Muscle of leg (tissue), 11 donors: Measurements from ENCODE around the gene TNRC18. TPM values are rescaled to one million over a fixed set of nuclear protein-coding genes. Genes with fewer than 3 reads are reported as not detected.
"Not testable (repeated sequence)": the region's sequence is repeated elsewhere in the genome, so short reads cannot be mapped to it uniquely, and the experiment has no call there.

Experiments used
- DNase-seq: peaks from one replicate; pipeline ENCODE4 v3.0.0; 2013
- H3K27ac ChIP-seq: one replicate; pipeline ENCODE4 v1.5.1; 2013; ENCODE audit warnings: mild to moderate bottlenecking, low read length, control low read depth
- H3K27me3 ChIP-seq: one replicate; pipeline ENCODE4 v1.6.1; 2013; ENCODE audit warnings: low read length; ENCODE audit not compliant: control insufficient read depth, insufficient read depth
- H3K36me3 ChIP-seq: one replicate; pipeline ENCODE4 v1.6.1; 2013; ENCODE audit warnings: low read length; ENCODE audit not compliant: control insufficient read depth, insufficient read depth
- H3K4me1 ChIP-seq: one replicate; pipeline ENCODE4 v1.6.1; 2013; ENCODE audit warnings: low read length; ENCODE audit not compliant: control insufficient read depth, insufficient read depth
- H3K4me3 ChIP-seq: one replicate; pipeline ENCODE4 v1.5.1; 2013; ENCODE audit warnings: low read length, control low read depth
- H3K9me3 ChIP-seq: replicated peaks from 2 replicates; pipeline ENCODE4 v1.6.1; 2013; ENCODE audit warnings: low read depth, low read length; ENCODE audit not compliant: control insufficient read depth
- WGBS: methylation state at CpG from one replicate; pipeline ENCODE4 v1.1.5; 2013; ENCODE audit warnings: missing lambda C conversion rate; ENCODE audit not compliant: insufficient coverage; 5-methylcytosine and 5-hydroxymethylcytosine counted together
- polyA plus RNA-seq, 8 donors: library from polyadenylated mRNA; unstranded; fragments of 120-200 nt; gene quantifications; one replicate each; pipeline versions ENCODE4 v1.2.1 to v1.2.3, GENCODE V29; 2013; ENCODE audit warnings: inconsistent platforms in 1 of 8, low replicate concordance in 1 of 8; ENCODE audit not compliant: insufficient read length in 8 of 8, insufficient read depth in 1 of 8
- total RNA-seq: library from RNA; stranded (reverse); fragments of 120-200 nt; gene quantifications from one replicate; pipeline ENCODE4 v1.2.4, GENCODE V29; 2013

Gene TNRC18
- total and polyA plus RNA-seq, 9 donors = 18.3 to 81.3 (median 56.6) TPM

GRCh38 chr7:5294169-5294987, 129.3 kb downstream of the TNRC18 start:
- no peak overlapping the region for H3K27ac ChIP-seq
- no peaks in the 10 kb centered on the region for H3K4me1 ChIP-seq
- peaks cover 5% of the 10 kb centered on the region for H3K27me3 ChIP-seq
- no peak overlapping the region for H3K4me3 ChIP-seq
- WGBS = 67% methylated on average over 10 of the region's 14 CpGs
- peaks cover 6% of the 10 kb centered on the region for H3K9me3 ChIP-seq
- H3K36me3 ChIP-seq = peaks cover 46% of the 10 kb centered on the region
- no peak for DNase-seq

GRCh38 chr7:5291711-5292335, 131.8 kb downstream of the TNRC18 start:
- H3K36me3 ChIP-seq = peaks cover 37% of the 10 kb centered on the region
- not testable (repeated sequence) for H3K4me1 ChIP-seq, H3K27ac ChIP-seq, H3K9me3 ChIP-seq, H3K4me3 ChIP-seq, H3K27me3 ChIP-seq, DNase-seq
- 86% methylated on average over 12 of the region's 15 CpGs for WGBS

- H3K27ac ChIP-seq = no peak overlapping the region
- no peak overlapping the region for H3K4me3 ChIP-seq
- 78% methylated on average over 5 of the region's 8 CpGs for WGBS
- no peaks in the 10 kb centered on the region for H3K27me3 ChIP-seq
- H3K4me1 ChIP-seq = no peaks in the 10 kb centered on the region
- no peak for DNase-seq
- peaks cover 36% of the 10 kb centered on the region for H3K36me3 ChIP-seq
- peaks cover 6% of the 10 kb centered on the region for H3K9me3 ChIP-seq
These were observed 132.3 kb downstream of the TNRC18 start for GRCh38 chr7:5291301-5291700.

- Histone ChIP-seq H3K4me1 (peaks cover 7% of the 10 kb centered on the region), H3K9me3 (peaks cover 4% of the 10 kb centered on the region), H3K27me3 (no peaks in the 10 kb centered on the region), H3K27ac (no peak overlapping the region), H3K36me3 (peaks cover 24% of the 10 kb centered on the region), H3K4me3 (no peak overlapping the region)
- DNase-seq = no peak
- WGBS = 90% methylated on average over 6 of the region's 7 CpGs
These were observed 134.3 kb downstream of the TNRC18 start for GRCh38 chr7:5289355-5289754.

GRCh38 chr7:5288560-5288959, 135.1 kb downstream of the TNRC18 start:
- H3K4me3 ChIP-seq = not testable (repeated sequence)

GRCh38 chr7:5287802-5288201, 135.8 kb downstream of the TNRC18 start:
- H3K4me3 ChIP-seq = no peak overlapping the region
- no peak overlapping the region for H3K27ac ChIP-seq
- H3K36me3 ChIP-seq = peaks cover 18% of the 10 kb centered on the region
- H3K9me3 ChIP-seq = no peaks in the 10 kb centered on the region
- DNase-seq = no peak
- H3K4me1 ChIP-seq = peaks cover 16% of the 10 kb centered on the region
- WGBS = 94% methylated on average over 12 of the region's 19 CpGs
- peaks cover 2% of the 10 kb centered on the region for H3K27me3 ChIP-seq

More at GRCh38 chr7:5288560-5288959, 135.1 kb downstream of the TNRC18 start:
- peaks cover 15% of the 10 kb centered on the region for H3K4me1 ChIP-seq
- H3K27me3 ChIP-seq, H3K9me3 ChIP-seq, H3K27ac ChIP-seq, DNase-seq: not testable (repeated sequence)
- peaks cover 19% of the 10 kb centered on the region for H3K36me3 ChIP-seq
- 85% methylated on average over 6 of the region's 8 CpGs for WGBS

GRCh38 chr7:5287373-5287772, 136.3 kb downstream of the TNRC18 start:
- Histone ChIP-seq H3K36me3 (peaks cover 18% of the 10 kb centered on the region), H3K4me1 (peaks cover 16% of the 10 kb centered on the region)
- DNase-seq, H3K9me3 ChIP-seq, H3K27ac ChIP-seq, H3K4me3 ChIP-seq, H3K27me3 ChIP-seq: not testable (repeated sequence)
- 86% methylated on average over 5 of the region's 5 CpGs for WGBS

GRCh38 chr7:5286933-5287332, 136.7 kb downstream of the TNRC18 start:
- no peak for DNase-seq
- peaks cover 2% of the 10 kb centered on the region for H3K27me3 ChIP-seq
- peaks cover 16% of the 10 kb centered on the region for H3K4me1 ChIP-seq
- H3K27ac ChIP-seq = no peak overlapping the region
- no peaks in the 10 kb centered on the region for H3K9me3 ChIP-seq
- 100% methylated on average over 2 of the region's 9 CpGs for WGBS
- peaks cover 16% of the 10 kb centered on the region for H3K36me3 ChIP-seq
- H3K4me3 ChIP-seq = no peak overlapping the region

- Histone ChIP-seq H3K4me3 (no peak overlapping the region), H3K27me3 (peaks cover 2% of the 10 kb centered on the region), H3K27ac (peak overlapping the region; percentile 65), H3K4me1 (peaks cover 16% of the 10 kb centered on the region), H3K9me3 (no peaks in the 10 kb centered on the region), H3K36me3 (peaks cover 4% of the 10 kb centered on the region)
- DNase-seq = peak; percentile 76
- 29% methylated on average over 16 of the region's 24 CpGs for WGBS
These were observed 139.0 kb downstream of the TNRC18 start for GRCh38 chr7:5284304-5285281.
